Tibial artery (tissue), 4 donors: Measurements from ENCODE around the gene NEAT1.

Experiments
- DNase-seq, 2 donors: peaks; one replicate each; pipeline ENCODE4 v3.0.0-alpha.2; 2019
- H3K27ac ChIP-seq, 2 donors: fragments of 200-600 bp; sonication (generic) in 1 of 2; 1 replicate in 1 of 2; 2 replicates in 1 of 2; pipeline ENCODE4 v1.5.1; 2018 to 2019; ENCODE audit warnings: mild to moderate bottlenecking in 1 of 2
- H3K27me3 ChIP-seq, 2 donors: fragments of 200-600 bp; sonication (generic) in 1 of 2; one replicate each; pipeline versions ENCODE4 v1.5.1 to v1.6.0; 2016 to 2019
- H3K36me3 ChIP-seq, 3 donors: fragments of 200-600 bp; sonication (generic) in 2 of 3; one replicate each; pipeline ENCODE4 v1.5.1; 2016 to 2019; ENCODE audit warnings: mild to moderate bottlenecking in 2 of 3
- H3K4me1 ChIP-seq, 4 donors: fragments of 200-600 bp; sonication (generic) in 2 of 4; 1 replicate in 3 of 4; 2 replicates in 1 of 4; pipeline ENCODE4 v1.5.1; 2016 to 2019
- H3K4me3 ChIP-seq, 2 donors: fragments of 200-600 bp; sonication (generic) in 1 of 2; 1 replicate in 1 of 2; 2 replicates in 1 of 2; pipeline ENCODE4 v1.5.1; 2018 to 2019; ENCODE audit warnings: mild to moderate bottlenecking in 2 of 2
- H3K9me3 ChIP-seq, 3 donors: fragments of 200-600 bp; sonication (generic) in 1 of 3; one replicate each; pipeline ENCODE4 v1.5.1; 2016 to 2019
- intact Hi-C: fragments of 100-400 bp; cut with DNase I; formaldehyde crosslinking; loops from one replicate; pipeline ENCODE4 v1.15.0; 2023; ENCODE audit warnings: low total_unique reads
- TF ChIP-seq, protein P1 (sequence below), 2 experiments: fragments of 200-600 bp in 1 of 2; fragments of 450-650 bp in 1 of 2; IDR thresholded peaks; one replicate each; pipeline ENCODE4 v1.5.1; 2017 to 2019; ENCODE audit warnings: antibody characterized with exemption in 2 of 2, mild to moderate bottlenecking in 1 of 2, moderate library complexity in 1 of 2

Gene NEAT1

GRCh38 chr11:65427691-65428577, 5.3 kb downstream of the NEAT1 start:
- H3K4me3 ChIP-seq, result peak overlapping the region; percentile 67 to 97
- H3K4me1 ChIP-seq, result peaks cover 0 to 64% (median 29%) of the 10 kb centered on the region in 4 donors
- intact Hi-C loops, result no loop called here
- H3K27me3 ChIP-seq, result no peaks in the 10 kb centered on the region
- no peaks in the 10 kb centered on the region for H3K9me3 ChIP-seq
- peak; percentile 42 to 69 for DNase-seq
- TF ChIP-seq, protein P1, sequence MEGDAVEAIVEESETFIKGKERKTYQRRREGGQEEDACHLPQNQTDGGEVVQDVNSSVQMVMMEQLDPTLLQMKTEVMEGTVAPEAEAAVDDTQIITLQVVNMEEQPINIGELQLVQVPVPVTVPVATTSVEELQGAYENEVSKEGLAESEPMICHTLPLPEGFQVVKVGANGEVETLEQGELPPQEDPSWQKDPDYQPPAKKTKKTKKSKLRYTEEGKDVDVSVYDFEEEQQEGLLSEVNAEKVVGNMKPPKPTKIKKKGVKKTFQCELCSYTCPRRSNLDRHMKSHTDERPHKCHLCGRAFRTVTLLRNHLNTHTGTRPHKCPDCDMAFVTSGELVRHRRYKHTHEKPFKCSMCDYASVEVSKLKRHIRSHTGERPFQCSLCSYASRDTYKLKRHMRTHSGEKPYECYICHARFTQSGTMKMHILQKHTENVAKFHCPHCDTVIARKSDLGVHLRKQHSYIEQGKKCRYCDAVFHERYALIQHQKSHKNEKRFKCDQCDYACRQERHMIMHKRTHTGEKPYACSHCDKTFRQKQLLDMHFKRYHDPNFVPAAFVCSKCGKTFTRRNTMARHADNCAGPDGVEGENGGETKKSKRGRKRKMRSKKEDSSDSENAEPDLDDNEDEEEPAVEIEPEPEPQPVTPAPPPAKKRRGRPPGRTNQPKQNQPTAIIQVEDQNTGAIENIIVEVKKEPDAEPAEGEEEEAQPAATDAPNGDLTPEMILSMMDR (IDR thresholded peaks at IDR 0.05), result peak in 1 of 2 experiments; percentile 8
- peak overlapping the region; percentile 94 to 99 for H3K27ac ChIP-seq
- peaks cover 54 to 68% (median 58%) of the 10 kb centered on the region in 3 donors for H3K36me3 ChIP-seq

DNA sequence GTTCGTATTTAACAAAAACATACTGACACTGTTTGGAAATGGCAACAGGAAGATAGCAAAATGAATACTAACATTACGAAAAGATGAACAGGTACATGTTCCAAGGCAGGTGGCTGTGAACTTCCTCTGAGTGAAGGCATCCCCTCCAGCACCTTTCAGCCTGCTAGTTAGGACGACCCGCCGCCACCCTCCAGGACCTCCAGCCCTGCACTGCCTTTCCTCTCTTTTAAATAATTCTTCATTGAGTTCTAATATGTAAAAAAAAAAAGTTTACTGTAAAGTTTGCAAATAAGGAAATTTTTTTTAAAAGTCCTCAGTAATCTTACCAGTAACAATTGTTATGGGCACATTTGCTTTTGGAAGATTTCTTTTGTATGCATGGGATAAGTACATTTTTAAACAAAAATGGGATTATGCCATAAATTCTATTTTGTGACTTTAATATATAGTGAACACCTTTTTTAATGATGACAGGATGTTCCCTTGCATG, 6.0 kb downstream of the NEAT1 start:
- peak; percentile 31 to 72 for DNase-seq
- H3K36me3 ChIP-seq, result peaks cover 52 to 69% (median 54%) of the 10 kb centered on the region in 3 donors
- no peaks in the 10 kb centered on the region for H3K27me3 ChIP-seq
- peak overlapping the region; percentile 67 to 97 for H3K4me3 ChIP-seq
- peaks cover 0 to 71% (median 30%) of the 10 kb centered on the region in 4 donors for H3K4me1 ChIP-seq
- TF ChIP-seq, protein P1 (IDR thresholded peaks at IDR 0.05), result no peak
- H3K27ac ChIP-seq, result peak overlapping the region; percentile 94 to 99
- H3K9me3 ChIP-seq, result no peaks in the 10 kb centered on the region
- intact Hi-C loops, result no loop called here

DNA sequence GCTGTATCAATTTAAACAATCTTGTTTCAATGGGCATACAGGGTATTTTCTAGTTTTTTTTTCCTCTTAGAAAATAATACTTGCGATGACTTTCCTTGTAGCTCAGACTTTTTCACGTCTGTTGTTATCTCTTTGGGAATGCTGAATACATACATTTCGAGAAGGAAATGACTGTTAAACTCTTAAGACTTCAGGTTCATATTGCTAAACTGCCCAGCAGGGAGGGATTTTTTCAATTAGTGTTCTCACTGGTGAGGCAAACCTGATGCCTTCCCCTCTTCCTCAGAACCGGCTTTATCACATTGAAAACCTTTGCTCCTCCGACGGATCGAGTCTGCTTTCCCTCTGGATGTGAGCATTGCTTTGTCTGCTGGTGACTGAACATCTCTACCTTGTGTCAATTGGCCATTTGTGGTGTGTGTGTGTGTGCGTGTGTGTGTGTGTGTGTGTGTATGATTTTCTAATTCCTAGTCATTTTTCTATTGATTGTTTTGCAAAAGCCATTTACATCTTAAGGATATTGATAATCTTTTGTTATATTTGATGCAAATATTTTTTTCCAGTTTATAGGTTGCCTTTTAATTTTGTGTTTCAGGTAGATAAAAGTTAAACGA, 6.6 kb downstream of the NEAT1 start:
- peaks cover 51 to 69% (median 53%) of the 10 kb centered on the region in 3 donors for H3K36me3 ChIP-seq
- intact Hi-C loops, result no loop called here
- DNase-seq, result peak; percentile 33 to 64

DNA sequence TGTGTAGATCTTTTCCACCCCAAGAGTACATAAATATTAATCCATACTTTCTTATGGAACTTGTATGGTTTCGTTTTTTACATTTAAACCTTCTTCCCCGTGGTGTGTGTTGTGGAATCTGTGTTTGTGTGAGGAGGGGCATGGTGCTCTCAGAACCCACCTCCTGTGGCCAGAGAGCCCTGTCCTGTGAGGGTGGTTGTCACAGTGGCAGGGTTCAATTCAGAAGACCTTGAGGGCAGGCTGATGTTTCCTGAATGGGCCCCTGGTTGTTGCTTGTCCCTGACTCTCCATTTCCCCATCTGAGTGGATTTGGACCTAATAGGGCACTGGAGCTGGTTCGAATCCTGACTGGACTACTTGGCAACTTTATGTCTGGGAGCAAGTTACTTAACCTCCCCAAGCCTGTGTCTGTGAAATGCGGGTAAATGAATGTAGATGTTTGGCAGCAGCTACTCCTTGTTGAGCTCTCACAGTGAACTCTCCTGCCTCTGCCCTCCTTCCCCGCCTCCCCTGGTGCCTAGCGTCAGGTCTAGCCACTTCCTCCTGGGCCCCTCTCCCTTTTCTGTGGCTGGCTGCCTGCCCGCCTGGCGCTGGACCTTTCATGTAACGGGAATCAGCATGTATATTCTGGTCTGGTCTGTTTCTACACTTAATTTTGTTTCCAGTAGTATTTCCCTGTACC, 7.3 kb downstream of the NEAT1 start:
- intact Hi-C loops, result no loop called here
- Histone ChIP-seq H3K9me3 (no peaks in the 10 kb centered on the region), H3K27me3 (no peaks in the 10 kb centered on the region), H3K4me1 (peaks cover 0 to 84% (median 41%) of the 10 kb centered on the region in 4 donors), H3K4me3 (peak overlapping the region; percentile 67 to 97), H3K27ac (peak overlapping the region; percentile 50 to 99), H3K36me3 (peaks cover 51 to 69% (median 53%) of the 10 kb centered on the region in 3 donors)
- DNase-seq, result peak; percentile 69 to 87
- TF ChIP-seq, protein P1 (IDR thresholded peaks at IDR 0.05), result no peak

More for the DNA sequence above, 6.6 kb downstream of the NEAT1 start:
- peak overlapping the region in 1 of 2 donors; percentile 99 for H3K27ac ChIP-seq
- TF ChIP-seq, protein P1 (IDR thresholded peaks at IDR 0.05), result peak in 1 of 2 experiments; percentile 16
- peak overlapping the region; percentile 67 to 97 for H3K4me3 ChIP-seq
- peaks cover 0 to 77% (median 34%) of the 10 kb centered on the region in 4 donors for H3K4me1 ChIP-seq
- no peaks in the 10 kb centered on the region for H3K9me3 ChIP-seq
- H3K27me3 ChIP-seq, result no peaks in the 10 kb centered on the region
